Stimulated activated CD4-positive, alpha-beta T cell treated with anti-CD3 and anti-CD28 coated beads, TNF-alpha, amount 100 ng/mL, for 1 hour (primary cell): ENCODE data around the gene NOTUM.
"Not testable (repeated sequence)": the region's sequence is repeated elsewhere in the genome, so short reads cannot be mapped to it uniquely, and the experiment has no call there.

Experiments used
- DNase-seq, 3 donors: peaks; one replicate each; pipeline ENCODE4 v3.0.0-alpha.2; 2020; ENCODE audit warnings: low read depth in 3 of 3, low spot score in 1 of 3

Gene NOTUM

DNA sequence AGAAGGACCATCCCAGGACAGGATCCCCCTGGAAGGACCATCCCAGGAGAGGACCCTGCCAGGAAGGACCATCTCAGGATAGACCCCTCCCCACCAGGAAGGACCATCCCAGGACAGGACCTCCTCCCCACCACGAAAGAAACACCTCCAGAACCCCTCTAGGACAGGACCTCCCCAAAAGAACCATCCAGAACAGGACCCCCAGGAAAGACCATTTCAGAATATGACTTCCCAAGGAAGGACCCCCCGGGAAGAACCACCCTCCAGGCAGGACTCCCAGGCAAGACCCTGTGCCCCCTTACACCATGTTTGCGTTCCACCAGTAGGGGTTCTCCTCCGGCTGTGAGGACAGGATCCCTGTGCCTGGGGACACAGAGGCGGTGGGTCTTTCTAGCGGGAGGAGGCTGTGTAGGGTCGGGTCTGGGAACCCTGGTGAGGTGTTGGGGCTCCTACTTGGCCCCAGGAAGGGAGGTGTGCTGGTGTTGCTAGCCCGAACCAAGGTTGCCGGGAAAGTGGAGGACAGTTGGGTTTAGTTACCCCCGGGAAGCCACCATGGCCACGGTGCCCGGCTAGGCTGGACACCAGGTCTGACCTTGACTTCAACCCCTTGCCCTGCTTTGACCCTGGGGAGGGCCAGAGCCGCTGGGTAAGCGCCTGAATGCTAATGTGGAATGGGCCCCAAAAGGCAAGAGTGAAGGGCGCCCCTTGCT is 2.2 kb downstream of the NOTUM start:
- no peak for DNase-seq

DNA sequence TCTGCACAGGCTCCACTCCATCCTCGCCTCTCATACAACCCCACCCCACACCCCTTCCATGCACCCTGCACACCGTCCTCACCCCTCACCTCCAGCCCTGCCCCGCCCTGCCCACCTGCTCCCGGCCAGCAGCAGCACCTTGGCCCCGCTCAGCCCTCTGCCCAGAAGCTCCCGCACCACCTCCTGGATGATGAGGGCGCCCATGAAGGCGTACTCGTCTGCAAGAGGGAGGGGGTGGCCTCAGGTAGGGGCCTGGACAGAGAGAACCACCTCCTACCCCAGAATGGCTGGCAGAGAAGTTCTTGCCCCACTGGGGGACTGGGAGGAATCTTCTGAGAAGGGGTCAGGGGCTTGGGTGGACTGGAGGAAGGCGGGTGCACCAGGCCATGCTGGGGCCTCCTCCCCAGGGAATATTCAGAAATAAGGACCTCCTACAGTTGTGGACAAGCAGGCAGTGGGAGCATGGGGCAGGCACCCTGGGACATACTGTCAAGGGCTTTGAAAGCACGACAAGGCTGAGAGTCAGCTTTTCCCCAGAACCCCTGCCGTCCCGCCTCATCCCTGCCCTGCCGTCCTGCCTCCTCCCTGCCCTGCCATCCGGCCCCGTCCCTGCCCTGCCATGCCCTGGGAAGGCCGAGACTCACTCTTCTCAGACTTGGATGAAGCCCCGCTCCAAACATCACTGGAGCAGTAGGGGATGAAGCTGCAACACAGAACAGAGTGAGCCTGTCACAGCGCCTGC is 3.1 kb downstream of the NOTUM start:
- no peak for DNase-seq

DNA sequence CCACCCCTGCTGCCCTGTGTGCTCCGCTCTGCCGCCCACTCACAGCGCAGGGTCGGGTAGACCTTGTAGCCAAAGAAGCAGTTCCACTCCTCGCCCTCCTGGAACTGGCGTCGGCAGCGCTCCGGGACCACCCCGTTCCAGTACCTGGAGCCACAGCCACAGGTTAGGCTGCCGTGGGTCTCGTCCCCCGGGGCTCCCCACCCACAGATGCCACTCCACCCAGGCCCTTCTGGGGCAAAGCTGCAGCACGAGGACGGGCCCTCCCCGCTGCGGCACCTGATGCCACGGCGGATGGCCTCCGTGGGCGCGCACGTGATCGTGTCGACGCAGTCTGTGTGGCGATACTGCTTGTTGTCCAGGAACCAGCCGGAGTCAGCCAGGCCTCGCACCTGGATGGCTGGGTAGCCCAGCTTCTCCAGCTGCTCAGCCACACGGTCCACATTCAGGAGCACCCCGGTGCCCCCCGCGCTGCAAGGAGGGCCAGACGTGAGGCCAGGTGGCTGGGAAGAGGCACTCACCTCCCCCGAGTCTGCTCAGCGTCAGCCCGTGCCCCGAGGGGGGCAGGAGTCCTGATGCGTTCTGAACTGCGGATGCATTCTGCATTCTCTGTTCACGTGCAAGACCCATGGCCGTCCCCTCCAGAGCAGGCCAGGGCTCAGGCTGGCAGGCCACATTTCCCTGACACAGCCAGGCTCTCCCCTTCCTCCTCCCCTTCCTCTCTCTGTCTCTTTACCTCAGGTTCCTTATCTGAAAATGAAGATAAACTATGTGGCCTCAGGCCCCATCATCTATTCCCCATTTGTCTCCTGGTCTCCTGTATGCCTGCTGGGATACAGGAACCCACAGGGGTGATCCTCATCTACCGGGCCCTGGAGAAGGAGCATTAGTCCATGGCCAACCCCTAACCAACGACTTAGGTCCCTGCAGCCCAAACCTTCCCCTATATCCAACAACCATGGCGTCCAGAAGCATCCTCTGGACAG is 4.1 kb downstream of the NOTUM start:
- DNase-seq = no peak

DNA sequence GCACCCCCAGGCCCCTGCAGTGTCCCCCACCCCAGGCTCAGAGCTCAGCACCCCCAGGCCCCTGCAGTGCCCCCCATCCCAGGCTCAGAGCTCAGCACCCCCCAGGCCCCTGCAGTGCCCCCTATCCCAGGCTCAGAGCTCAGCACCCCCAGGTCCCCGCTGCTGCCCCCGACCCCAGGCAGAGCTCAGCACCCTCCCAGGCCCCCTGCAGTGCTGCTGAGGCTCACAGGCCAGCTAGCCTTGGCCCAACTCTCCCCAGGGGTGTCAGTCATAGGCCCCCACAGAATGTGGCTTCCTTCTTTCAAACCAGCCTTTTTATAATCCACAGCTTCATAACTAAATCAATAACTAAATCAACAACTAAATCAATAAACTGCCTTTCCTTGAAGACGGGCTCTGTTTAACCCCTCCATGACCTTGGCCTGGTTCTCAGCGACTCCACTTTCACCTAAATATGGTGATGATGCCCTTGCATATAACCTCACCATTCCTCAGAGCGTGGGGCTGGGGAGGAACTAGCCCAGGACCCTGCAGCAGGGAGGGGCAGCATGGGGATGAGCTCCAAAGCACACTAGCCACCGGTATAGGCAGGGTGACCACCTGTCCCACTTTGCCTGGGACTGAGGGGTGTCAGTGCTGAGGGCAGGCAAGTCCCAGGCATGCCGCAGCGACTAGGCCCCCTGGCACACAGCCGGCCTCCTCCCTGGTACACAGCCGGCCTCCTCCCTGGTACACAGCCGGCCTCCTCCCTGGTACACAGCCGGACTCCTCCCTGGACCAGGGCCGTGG is 5.0 kb downstream of the NOTUM start:
- DNase-seq = no peak

DNA sequence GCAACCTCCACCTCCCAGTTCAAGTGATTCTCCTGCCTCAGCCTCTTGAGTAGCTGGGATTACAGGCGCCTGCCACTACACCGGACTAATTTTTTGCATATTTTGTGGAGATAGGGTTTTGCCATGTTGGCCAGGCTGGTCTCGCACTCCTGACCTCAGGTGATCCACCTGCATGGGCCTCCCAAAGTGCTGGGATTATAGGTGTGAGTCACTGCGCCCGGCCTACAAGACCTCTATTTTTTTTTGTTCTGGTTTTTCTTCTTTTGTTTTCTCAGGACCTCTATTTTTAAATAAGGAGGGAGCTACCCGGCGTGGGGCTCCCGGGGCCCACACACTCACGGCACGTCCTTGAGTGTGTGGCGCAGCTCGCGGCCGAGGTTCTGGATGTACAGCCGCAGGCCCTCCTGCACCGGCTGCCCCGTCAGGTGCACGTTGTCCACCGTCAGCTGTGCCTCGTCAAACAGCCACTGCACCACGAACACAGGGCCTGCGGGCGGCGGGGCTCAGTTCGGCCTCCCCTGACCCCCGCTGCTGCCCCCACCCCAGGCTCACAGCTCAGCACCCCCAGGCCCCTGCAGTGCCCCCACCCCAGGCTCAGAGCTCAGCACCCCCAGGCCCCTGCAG is 5.8 kb downstream of the NOTUM start:
- DNase-seq = no peak

DNA sequence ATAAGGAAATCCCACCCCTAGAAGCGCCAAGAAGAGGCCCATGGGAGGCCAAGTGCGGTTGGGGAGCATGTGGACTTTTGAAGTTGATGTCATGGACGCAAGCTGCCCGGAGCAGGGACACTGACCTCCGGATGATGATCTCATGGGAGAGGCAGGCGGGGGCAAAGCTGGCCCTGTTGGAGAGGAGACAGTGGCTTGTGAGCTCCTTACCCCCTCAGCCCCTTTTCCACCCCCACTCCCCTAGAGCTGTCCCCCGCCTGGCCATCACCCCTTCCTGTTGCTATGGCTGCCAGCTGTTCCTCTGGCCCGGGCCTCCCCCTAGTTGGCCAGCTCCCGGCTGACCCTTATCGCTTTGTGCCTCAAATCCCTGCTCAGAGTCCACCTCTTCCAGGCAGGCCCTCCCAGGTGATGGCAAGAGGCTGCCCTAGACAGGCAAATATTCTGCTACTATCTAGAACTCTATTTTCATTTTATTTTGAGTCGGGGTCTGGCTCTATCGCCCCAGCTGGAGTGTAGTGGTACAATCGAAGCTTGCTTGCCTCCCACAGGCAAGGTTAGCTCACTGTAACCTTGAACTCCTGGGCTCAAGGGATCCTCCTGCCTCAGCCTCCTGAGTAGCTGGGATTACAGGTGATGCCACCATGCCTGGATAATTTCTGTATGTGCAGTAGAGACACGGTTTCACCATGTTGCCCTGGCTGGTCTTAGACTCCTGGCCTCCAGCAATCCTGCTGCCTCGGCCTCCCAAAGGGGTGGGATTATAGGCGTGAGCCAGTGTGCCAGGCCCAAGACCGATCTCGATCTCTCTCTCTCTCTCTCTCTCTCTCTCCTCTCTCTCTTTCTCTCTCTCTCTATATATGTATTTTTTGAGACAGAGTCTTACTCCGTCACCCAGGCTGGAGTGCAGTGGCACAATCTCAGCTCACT is 6.6 kb downstream of the NOTUM start:
- no peak for DNase-seq

DNA sequence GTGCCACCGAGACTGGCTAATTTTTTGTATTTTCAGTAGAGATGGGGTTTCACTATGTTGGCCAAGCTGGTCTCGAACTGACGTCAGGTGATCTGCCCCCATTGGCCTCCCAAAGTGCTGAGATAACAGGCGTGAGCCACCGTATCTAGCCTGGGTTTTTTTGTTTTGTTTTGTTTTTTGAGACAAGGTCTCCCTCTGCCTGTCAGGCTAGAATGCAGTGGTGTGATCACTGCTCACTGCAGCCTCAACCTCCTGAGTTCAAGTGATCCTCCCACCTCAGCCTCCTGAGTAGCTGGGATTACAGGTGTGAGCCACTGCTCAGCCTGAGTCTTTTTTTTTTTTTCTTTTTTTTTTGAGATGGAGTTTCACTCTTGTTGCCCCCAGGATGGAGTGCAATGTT is 7.5 kb downstream of the NOTUM start:
- not testable (repeated sequence) for DNase-seq

DNA sequence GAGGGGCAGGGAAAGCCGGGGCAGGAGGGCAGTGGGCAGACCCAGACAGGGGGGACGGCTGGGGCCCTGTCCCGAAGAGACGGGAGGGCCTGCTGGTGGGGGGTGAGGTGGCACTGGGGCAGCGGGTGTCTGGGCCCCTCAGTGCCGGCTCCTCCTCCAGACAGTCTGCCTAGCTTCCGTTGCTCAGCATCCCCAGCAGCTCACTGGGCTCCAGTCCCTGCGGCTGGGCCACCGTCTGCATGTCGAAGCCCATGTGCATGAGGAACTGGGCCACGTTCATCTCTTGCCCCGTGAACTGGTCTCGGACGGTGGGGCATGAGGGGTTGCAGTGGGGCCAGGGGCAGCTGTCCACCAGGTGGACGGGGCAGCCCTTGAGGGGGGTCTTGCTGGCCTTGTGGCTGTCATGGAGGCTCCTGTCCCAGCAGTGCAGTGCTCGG is 8.2 kb downstream of the NOTUM start:
- DNase-seq = no peak

DNA sequence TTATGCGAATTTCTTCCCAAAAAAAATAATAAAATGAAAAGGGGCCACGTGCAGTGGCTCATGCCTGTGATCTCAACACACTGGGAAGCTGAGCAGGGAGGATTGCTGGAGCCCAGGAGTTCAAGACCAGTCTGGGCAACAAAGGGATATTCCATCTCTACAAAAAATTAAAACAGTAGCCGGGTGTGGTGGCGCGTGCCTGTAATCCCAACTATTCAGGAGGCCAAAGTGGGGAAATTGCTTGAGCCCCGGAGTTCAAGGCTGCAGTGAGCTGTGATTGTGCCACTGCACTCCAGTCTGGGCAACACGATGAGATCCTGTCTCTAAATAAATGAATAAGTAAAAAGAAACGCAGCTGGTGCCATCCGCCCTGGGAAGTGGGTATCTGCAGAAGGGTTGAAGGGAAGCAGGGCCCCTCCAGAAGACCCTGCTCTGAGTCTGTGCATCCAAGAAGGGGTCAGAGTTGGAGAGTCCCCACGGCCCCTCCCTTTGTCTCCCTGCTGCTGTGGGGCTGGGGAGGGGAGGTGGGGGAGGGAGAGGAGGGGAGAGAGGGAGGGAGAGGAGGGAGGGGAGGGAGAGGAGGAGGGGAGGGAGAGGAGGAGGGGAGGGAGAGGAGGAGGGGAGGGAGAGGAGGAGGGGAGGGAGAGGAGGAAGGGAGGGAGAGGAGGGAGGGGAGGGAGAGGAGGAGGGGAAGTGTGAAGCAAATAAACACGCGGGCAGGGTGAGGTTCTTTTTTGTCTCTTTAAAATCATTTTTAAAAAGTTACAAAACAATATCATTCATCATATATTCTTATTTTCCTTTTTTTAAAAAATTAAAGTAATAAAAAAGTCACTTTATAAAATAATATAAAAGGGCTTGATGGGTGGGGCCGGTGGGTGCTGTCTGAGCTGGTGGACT is 9.0 kb downstream of the NOTUM start:
- DNase-seq = no peak

DNA sequence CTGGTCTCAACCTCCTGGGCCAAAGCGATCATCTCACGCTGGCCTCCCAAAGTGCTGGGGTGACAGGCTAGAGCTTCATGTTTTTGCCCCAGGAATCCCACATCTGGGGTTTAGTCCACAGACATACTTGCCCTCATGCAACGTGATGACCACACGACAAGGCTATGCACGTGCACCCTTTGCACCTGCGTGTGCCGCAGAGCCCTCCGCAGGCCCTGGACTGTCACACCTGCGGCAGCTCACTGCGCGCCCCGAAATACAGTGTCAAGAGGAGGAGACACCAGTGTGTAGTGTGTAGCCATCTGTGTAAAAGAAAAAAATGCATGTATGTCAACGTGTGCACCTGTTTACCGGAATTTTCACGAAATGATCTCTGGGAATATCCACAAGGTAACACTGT is 10.5 kb downstream of the NOTUM start:
- no peak for DNase-seq

DNA sequence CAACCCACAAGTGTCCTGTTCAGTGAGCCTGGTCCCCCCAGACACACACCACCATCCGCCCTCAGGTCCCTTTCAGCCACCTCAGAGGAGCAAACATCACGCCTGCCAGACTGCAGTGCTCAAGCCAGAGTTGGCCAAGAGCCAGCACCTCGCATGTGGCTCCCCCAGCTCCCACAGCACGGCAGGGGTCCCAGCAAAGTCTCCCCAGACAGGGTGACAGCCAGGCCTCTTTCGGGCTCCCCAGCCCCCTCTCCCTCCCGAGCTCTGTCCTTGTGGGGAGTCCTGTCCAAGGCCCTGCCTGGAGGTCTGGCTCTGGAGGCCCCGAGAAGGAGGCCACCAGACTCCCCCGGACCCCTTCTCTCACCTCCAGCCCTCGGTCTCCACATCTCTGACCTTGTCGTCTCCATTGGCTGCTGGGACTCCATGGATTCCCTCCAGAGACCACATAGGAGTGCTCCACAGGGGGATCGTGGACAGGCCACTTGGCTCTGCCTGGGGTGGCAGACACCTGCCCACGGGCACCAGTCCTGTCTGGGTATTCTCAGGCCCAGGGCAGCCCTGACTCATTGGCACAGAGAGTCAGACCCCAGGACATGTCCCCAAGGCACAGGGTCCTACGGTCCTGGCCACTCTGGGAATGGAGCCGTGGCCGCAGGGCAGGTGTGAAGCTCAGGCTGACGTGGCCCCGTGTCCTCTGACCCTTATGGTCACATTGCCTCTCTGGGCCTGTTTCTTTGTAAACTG is 12.2 kb downstream of the NOTUM start:
- DNase-seq = no peak

DNA sequence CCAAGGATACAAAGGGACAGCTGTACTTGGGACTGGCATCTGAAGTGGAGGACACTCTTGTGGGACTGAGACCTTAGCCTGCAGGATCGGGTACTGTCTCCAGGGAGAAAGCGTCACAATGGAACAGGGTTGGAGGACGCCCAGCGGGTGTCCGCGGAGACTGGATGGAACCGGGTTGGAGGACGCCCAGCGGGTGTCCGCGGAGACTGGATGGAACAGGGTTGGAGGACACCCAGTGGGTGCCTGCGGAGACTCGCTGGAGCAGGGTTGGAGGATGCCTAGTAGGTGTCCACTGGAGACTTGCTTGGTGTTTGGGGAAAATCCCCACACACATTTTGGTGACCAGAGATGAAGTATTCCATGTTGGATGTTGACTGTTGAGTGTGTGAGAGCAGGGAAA is 13.8 kb downstream of the NOTUM start, which contains the start of gene MYADML2:
MYADML2 (minus strand) TSS at position 45 of the 400 bp plus-strand sequence. CDS start 5,492 bp downstream, outside the sequence.
- DNase-seq = no peak

DNA sequence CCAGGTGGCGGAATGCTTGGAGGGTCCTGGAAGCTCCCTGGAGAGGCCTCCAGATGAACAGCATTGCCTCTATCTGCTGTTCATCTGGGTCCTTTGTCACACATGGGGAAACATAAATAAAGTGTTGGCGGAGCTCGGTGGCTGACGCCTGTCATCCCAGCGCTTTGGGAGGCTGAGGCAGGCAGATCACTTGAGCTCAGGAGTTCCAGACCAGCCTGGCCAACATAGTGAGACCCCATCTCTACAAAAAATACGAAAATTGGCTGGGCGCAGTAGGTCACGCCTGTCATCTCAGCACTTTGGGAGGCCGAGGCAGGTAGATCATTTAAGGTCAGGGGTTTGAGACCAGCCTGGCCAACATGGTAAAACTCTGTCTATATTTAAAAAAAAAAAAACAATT is 16.1 kb downstream of the NOTUM start:
- no peak for DNase-seq

DNA sequence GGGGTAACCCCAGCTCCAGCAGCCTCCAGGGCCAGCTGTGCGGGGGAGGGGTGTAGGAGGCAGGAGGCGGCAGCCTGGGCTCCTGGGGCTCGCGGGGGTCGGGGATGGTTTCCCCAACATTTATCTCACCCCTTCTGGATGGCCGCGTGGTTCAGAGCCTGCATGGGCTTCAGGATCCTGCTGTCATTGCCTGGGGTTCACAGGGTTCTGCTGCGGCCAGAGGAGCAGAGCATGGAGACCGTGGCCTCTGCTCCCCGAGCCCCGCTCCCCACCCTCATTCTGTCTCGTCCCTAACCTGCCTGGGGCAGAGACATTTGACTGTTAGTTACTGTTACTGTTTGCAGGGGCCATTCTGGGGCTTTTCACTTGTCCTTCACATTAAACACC is 18.8 kb downstream of the NOTUM start:
- DNase-seq = no peak

DNA sequence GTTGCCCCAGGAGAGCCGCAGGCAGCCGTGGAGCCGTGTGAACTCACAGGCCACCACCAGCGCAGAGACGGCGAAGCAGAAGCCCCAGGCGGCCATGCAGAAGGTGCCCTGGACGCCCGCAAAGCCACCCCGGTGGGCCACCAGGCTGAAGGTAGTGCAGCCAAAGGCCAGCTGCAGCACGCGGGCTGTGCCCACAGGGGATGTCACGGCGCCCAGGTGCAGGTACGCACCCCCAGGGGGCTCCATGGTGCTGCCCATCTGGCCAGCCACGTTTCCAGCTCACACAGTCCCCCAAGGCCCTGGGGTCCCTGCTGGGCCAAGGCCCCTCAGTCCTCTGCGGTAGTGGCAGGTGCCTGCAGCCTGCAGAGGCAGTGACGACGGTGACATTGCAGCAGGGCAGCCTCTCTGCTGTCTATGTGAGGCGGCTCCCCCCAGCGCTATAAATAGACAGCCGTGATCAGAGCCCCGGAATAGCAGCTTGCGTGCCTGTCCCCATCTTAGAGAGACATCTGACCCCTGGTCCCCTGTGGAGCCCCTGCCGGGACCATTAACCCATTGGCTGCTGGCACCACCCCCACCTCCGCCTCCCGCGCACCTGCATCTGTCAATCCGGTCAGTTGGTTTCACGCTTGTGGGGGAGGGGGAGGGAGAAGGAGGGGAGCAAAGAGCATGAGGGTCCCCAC is 19.4 kb downstream of the NOTUM start:
- DNase-seq = no peak

DNA sequence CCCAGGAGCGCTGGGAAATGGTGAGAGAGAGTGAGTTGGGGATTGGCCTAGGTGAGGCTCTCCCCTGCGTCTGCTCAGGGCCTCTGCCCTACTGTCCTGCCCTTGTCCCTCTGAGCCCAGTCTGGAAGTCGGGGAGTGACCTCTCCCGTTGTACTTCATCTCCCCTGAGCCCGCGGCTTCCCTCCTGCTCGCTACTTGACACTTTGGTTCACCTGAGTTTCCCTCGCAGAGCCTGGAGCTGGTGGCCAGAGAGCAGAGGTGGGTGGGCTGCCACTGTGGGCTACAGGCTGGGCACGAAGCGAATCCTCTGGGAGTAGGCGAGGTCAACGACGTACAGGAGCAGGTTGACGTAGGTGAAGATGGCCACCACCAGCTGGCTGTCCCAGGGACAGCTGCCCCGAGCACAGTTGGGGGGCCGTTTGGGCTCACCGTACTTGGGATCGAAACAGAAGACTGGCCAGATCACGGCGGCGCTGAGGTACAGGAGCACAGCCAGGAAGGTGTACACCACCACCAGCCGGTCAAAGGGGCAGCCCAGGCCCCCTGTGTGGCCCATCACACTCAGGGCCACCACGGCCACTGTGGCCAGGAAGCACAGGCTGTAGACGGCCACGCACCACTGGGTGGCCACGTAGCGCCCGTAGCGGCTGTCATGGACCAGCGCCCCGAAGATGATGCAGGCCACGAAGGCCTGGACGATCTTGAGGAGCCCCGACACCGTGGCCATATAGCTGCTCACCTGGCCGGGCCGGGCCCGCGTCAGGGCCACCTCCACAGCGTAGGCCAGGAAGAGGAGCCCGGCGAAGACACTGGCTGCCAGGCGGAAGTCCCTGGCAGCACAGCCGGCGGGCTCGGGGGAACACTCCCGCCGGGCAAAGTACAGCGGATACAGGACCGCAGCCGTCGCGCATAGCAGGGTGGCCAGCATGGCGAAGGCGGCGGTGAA is 20.2 kb downstream of the NOTUM start:
- DNase-seq = no peak
